Motor neuron (in vitro differentiated cells): ENCODE results near the gene ACYP1. TPM values are rescaled to one million over a fixed set of nuclear protein-coding genes. Genes with fewer than 3 reads are reported as not detected.

Source experiments
- ATAC-seq, 8 experiments: fragments of 200-7000 bp; cut with Tn5 transposase; replicated peaks in 6 of 8; 2 replicates each; pipeline ENCODE4 v1.8.0; 2021; ENCODE audit warnings: mild to moderate bottlenecking in 8 of 8, moderate library complexity in 8 of 8
- H3K27ac ChIP-seq, 2 donors: fragments of 250-450 bp; sonication (Bioruptor Pico); 2 replicates each; pipeline ENCODE4 v1.9.0; 2021; ENCODE audit warnings: antibody characterized with exemption in 2 of 2, mild to moderate bottlenecking in 2 of 2, moderate library complexity in 1 of 2
- H3K4me1 ChIP-seq, 2 donors: fragments of 250-450 bp; sonication (Bioruptor Pico); replicated peaks in 1 of 2; 2 replicates each; pipeline ENCODE4 v1.6.1; 2021; ENCODE audit warnings: antibody characterized with exemption in 2 of 2, mild to moderate bottlenecking in 2 of 2, moderate library complexity in 1 of 2
- H3K4me3 ChIP-seq, 5 donors: fragments of 250-450 bp; sonication (Bioruptor Pico); 2 replicates each; pipeline ENCODE4 v1.9.0; 2021; ENCODE audit warnings: antibody characterized with exemption in 5 of 5, mild to moderate bottlenecking in 5 of 5, moderate library complexity in 4 of 5
- WGBS, 10 experiments: fragments of 450-650 bp; shearing (Covaris generic); methylation state at CpG; one replicate each; pipeline ENCODE4 v1.0.0; 2022; 5-methylcytosine and 5-hydroxymethylcytosine counted together
- in situ Hi-C, 9 experiments: fragments of 400-800 bp; cut with MboI; loops; one replicate each; pipeline ENCODE4 v1.15.0; 2021; ENCODE audit warnings: low sequenced_read_pairs in 9 of 9, low pct_unique_long_range_greater_than_20kb in 2 of 9; ENCODE audit not compliant: unreplicated experiment in 9 of 9
- total RNA-seq, 8 experiments: library from RNA; unstranded; fragments of 300-600 nt; gene quantifications; 2 replicates each; pipeline versions ENCODE4 v1.2.3 to v1.2.4, GENCODE V29; 2022

ACYP1 gene
- total RNA-seq, 8 experiments from 2014 or later = 31.8 to 63.1 (median 39.4) TPM

GRCh38 chr14:75088566-75089373 is 24.9 kb upstream of the ACYP1 start:
- H3K4me1 ChIP-seq = no peaks in the 10 kb centered on the region
- WGBS, 10 experiments = 38 to 83% (median 64%) methylated on average over 1 to 5 of the region's 7 CpGs; no CpG with 5 or more reads in 2 of the 10 experiments
- in situ Hi-C loops = loop anchor here in 4 of 9 experiments (25.0 kb wide), 2 partner anchors 151 to 176 kb away; partner anchors contain the start of gene RPS6KL1 (in 3 of the 4)
- no peak overlapping the region for H3K27ac ChIP-seq
- no peak overlapping the region for H3K4me3 ChIP-seq
- ATAC-seq = peak; percentile 56 to 90 (median 81)

DNA sequence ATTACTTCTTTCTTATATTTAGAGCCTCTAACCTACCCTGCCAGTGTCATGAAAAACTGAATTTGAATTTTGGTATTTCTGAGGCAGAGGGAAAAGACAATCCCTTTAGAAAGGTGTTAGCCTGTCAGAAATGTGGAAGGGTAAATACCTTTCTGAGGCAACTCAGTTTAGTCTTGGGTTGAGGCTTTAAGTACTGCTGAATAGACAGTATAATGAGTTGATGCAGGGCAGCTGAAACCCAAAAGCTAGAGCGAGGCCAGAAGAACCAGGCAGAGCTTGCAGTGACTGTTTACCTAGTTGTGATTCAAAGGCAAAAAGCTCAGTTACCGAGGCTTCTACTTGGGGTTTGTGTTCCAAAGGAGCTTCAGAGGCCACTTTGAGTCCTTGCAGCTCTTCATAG is 24.3 kb upstream of the ACYP1 start:
- Histone ChIP-seq H3K27ac (no peak overlapping the region), H3K4me3 (no peak overlapping the region), H3K4me1 (no peaks in the 10 kb centered on the region)
- in situ Hi-C loops = loop anchor here in 4 of 9 experiments (25.0 kb wide), 2 partner anchors 151 to 176 kb away; partner anchors contain the start of gene RPS6KL1 (in 3 of the 4)
- 60 to 100% (median 78%) methylated on average over 1 to 2 of the region's 2 CpGs; no CpG with 5 or more reads in 2 of the 10 experiments for WGBS, 10 experiments
- ATAC-seq = no peak

- in situ Hi-C loops = loop anchor here in 4 of 9 experiments (25.0 kb wide), 2 partner anchors 147 to 172 kb away; partner anchors contain the start of gene RPS6KL1 (in 3 of the 4)
- ATAC-seq = no peak
- Histone ChIP-seq H3K4me1 (no peaks in the 10 kb centered on the region), H3K4me3 (no peak overlapping the region), H3K27ac (no peak overlapping the region)
- 40 to 100% (median 91%) methylated on average over 1 to 5 of the region's 5 CpGs; no CpG with 5 or more reads in 2 of the 10 experiments for WGBS, 10 experiments
These were observed 20.7 kb upstream of the ACYP1 start for GRCh38 chr14:75084513-75084912.

GRCh38 chr14:75083271-75083670 is 19.4 kb upstream of the ACYP1 start:
- in situ Hi-C loops = loop anchor here in 4 of 9 experiments (25.0 kb wide), 2 partner anchors 146 to 171 kb away; partner anchors contain the start of gene RPS6KL1 (in 3 of the 4)
- H3K27ac ChIP-seq = no peak overlapping the region
- no peak for ATAC-seq
- whole genome bisulfite sequencing, 10 experiments = 100% methylated on average over 1 of the region's 1 CpG; no CpG with 5 or more reads in 5 of the 10 experiments
- no peak overlapping the region for H3K4me3 ChIP-seq
- no peaks in the 10 kb centered on the region for H3K4me1 ChIP-seq

GRCh38 chr14:75081660-75082229 is 17.9 kb upstream of the ACYP1 start:
- no peaks in the 10 kb centered on the region for H3K4me1 ChIP-seq
- H3K4me3 ChIP-seq = no peak overlapping the region
- peak in 1 of 8 experiments; percentile 39 for ATAC-seq
- in situ Hi-C loops = loop anchor here in 4 of 9 experiments (25.0 kb wide), 2 partner anchors 144 to 169 kb away; partner anchors contain the start of gene RPS6KL1 (in 3 of the 4)
- no peak overlapping the region for H3K27ac ChIP-seq
- WGBS, 10 experiments = 20 to 100% (median 91%) methylated on average over 1 to 2 of the region's 2 CpGs; no CpG with 5 or more reads in 2 of the 10 experiments

GRCh38 chr14:75079521-75079920 is 15.7 kb upstream of the ACYP1 start:
- Histone ChIP-seq H3K4me1 (no peaks in the 10 kb centered on the region), H3K27ac (no peak overlapping the region), H3K4me3 (no peak overlapping the region)
- 44 to 100% (median 92%) methylated on average over 1 to 4 of the region's 4 CpGs; no CpG with 5 or more reads in 2 of the 10 experiments for WGBS, 10 experiments
- in situ Hi-C loops = loop anchor here in 5 of 9 experiments (10.0 to 25.0 kb wide), 3 partner anchors 142 to 167 kb away; partner anchors contain the start of gene RPS6KL1 (in 3 of the 5)
- no peak for ATAC-seq

- Histone ChIP-seq H3K4me3 (no peak overlapping the region), H3K27ac (no peak overlapping the region), H3K4me1 (no peaks in the 10 kb centered on the region)
- in situ Hi-C loops = loop anchor here in 5 of 9 experiments (10.0 to 25.0 kb wide), 3 partner anchors 140 to 165 kb away; partner anchors contain the start of gene RPS6KL1 (in 3 of the 5)
- no peak for ATAC-seq
These were observed 14.0 kb upstream of the ACYP1 start for GRCh38 chr14:75077794-75078193.

GRCh38 chr14:75070383-75070782 is 6.6 kb upstream of the ACYP1 start:
- in situ Hi-C loops = loop anchor here in 1 of 9 experiments (10.0 kb wide), 1 partner anchor 136 kb away; no protein-coding TSS in a partner anchor
- no peak overlapping the region for H3K4me3 ChIP-seq
- no peak for ATAC-seq
- no peak overlapping the region for H3K27ac ChIP-seq
- peaks cover 5 to 12% of the 10 kb centered on the region in 2 donors for H3K4me1 ChIP-seq
- WGBS, 10 experiments = 7 to 100% (median 96%) methylated on average over 1 to 9 of the region's 9 CpGs; no CpG with 5 or more reads in 2 of the 10 experiments

- peak in 5 of 8 experiments; percentile 1 to 13 (median 9) for ATAC-seq
- Histone ChIP-seq H3K27ac (peak overlapping the region; percentile 28 to 65), H3K4me1 (peaks cover 5 to 12% of the 10 kb centered on the region in 2 donors), H3K4me3 (peak overlapping the region; percentile 47 to 60 (median 56))
- WGBS, 10 experiments = 20 to 73% (median 52%) methylated on average over 1 to 3 of the region's 12 CpGs; no CpG with 5 or more reads in 6 of the 10 experiments
- in situ Hi-C loops = loop anchor here in 1 of 9 experiments (10.0 kb wide), 1 partner anchor 135 kb away; no protein-coding TSS in a partner anchor
These were observed 6.0 kb upstream of the ACYP1 start for GRCh38 chr14:75069811-75070145.

DNA sequence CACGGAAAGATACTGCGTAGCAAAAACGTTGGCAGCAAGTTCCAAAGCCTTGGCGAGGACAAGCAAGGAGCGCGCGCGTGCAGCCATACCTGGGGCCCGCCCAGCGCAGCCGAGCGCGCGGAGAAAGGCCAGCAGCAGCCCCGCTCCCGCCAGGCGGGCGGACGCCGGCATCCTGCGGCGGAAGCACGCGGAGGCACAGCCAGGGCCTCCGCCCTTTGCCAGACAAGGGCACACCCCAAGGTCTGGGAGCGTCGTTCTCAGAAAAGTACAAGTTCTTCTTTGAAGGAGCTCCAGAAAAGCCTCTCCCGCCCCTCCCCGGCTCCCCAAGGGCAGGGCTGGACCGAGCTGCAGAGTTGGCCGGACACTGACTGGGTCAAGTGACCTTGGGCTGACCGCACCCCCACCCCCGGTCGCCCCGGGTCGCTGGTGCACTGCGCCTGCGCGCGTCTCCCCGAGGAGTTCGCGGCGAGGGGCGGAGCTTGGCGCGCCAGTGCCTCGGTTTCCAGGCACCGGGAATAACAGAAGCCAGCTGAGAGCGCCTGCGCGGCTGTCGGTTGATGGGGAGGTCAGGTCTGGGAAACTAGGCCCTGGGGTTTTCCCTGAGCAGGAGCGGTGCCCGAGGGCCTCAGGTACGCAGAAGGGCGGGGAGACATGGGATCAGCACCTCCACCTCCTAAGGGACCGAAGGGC is 5.4 kb upstream of the ACYP1 start, which contains the start of gene ZC2HC1C:
TSS of gene ZC2HC1C (plus strand) at position 521 of the 690 bp plus-strand sequence. CDS start 933 bp downstream, outside the sequence.
- H3K4me3 ChIP-seq = peak within 1 kb of the TSS; percentile 47 to 60 (median 56)
- 0 to 4% (median 0%) methylated on average over 4 to 20 of the region's 58 CpGs; no CpG with 5 or more reads in 5 of the 10 experiments for WGBS, 10 experiments
- H3K4me1 ChIP-seq = peaks cover 5 to 12% of the 10 kb centered on the region in 2 donors
- H3K27ac ChIP-seq = peak within 1 kb of the TSS; percentile 32 to 65
- ATAC-seq = peak; percentile 87 to 94 (median 89)
- in situ Hi-C loops = no loop called here

DNA sequence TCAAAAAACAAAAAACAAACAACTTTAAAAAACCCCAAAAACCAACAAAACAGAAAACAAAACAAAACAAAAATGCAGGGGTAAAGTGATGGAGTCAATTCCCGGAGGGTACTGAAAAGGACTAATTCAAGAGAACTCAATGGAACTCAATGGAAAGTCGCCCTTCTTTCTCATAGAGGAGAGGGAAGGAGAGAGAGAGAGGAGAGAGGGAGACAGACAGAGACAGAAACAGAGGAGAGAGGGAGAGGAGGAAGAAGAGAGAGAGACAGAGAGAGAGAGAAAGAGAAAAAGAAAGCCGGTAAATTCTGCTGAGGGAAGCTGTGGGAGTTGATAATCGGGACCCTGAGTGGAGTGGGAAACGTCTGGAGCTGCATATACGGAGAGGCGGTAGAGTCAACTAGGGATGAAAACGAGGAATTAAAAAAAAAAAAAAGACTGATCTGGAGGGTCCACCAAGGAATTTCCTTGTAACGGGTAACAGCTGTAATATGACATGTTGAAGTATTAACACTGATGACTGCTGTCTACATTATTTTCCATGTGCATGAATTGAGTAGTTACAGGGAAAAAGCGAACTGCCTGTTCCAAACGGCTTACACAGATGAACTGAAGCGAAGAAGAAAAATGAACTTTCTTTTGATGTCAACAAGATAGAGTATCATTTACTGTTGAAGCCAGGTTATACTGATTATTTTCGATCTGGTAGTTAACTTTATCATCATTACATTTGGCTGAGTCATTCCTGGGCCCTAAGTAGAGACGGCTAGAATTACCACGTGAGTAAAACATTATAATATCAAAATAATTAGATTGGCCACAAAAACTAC is 4.7 kb upstream of the ACYP1 start:
- in situ Hi-C loops = no loop called here
- Histone ChIP-seq H3K4me1 (peaks cover 5 to 12% of the 10 kb centered on the region in 2 donors), H3K4me3 (peak overlapping the region; percentile 47 to 60 (median 56)), H3K27ac (peak overlapping the region in 1 of 2 donors; percentile 65)
- WGBS, 10 experiments = 0 to 15% (median 6%) methylated on average over 1 to 15 of the region's 15 CpGs
- ATAC-seq = peak in 3 of 8 experiments; percentile 0 to 27 (median 19)
